ENCODE data around the gene NOS1AP. TPM values are rescaled to one million over a fixed set of nuclear protein-coding genes. Genes with fewer than 3 reads are reported as not detected.

The NOS1AP gene
- total and polyA plus RNA-seq, 9 of the 15 experiments (the other 6 are each of a cell fraction or from before 2014, with no cell fraction given), result 0.07 to 1.5 (median 0.22) TPM

DNA sequence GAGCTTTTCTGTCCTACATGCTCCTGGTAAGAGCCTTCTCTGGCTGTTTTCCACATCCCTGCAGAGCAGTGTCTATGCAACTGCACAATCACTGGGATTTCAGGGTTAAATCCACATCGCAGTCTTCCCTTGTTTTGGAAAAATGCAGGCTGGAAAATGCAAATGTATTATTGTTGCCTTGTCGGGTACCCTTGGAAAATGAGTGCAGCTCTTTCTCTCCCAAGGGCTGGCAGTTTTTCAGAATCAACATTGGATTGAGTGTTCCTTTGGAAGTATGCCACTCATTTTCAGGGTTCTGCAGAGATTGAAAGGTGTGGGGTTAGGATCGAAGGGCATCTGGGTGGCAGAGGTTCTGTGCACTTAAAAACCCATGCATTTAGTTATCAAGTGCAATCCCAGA lies 3.2 kb downstream of the NOS1AP start:
- Histone ChIP-seq H3K36me3 (ENCODE audit: control insufficient read depth, insufficient read depth, low read length) (no peaks in the 10 kb centered on the region), H3K27ac (ENCODE audit: extremely low read depth, low read depth, low read length) (no peak overlapping the region), H3K27me3 (ENCODE audit: control insufficient read depth in 2 of 2, insufficient read depth in 2 of 2, low read length in 2 of 2) (peaks cover 16 to 24% of the 10 kb centered on the region in 2 experiments), H4K20me1 (replicated peaks; ENCODE audit: control insufficient read depth, insufficient read depth, low read length) (peaks cover 8% of the 10 kb centered on the region; the same call in 1 of the 2 replicates), H3K4me1 (replicated peaks in 1 of 2; ENCODE audit: control insufficient read depth in 2 of 2, insufficient read depth in 2 of 2, low read length in 2 of 2) (peaks cover 8 to 12% of the 10 kb centered on the region in 2 experiments; a peak in 4 of 5 replicates), H2AFZ (ENCODE audit: low read depth, low read length) (no peak overlapping the region), H3K4me2 (ENCODE audit: insufficient read depth, low read length) (no peak overlapping the region), H3K9ac (ENCODE audit: insufficient read depth in 1 of 2, low read depth in 2 of 2, low read length in 2 of 2) (no peak overlapping the region), H3K9me3 (replicated peaks; ENCODE audit: control insufficient read depth, insufficient read depth, low read depth, low read length) (no peaks in the 10 kb centered on the region), H3K4me3 (no peak overlapping the region), H3K9me1 (ENCODE audit: control insufficient read depth, insufficient read depth, low read length) (no peaks in the 10 kb centered on the region), H3K79me2 (ENCODE audit: control insufficient read depth, insufficient read depth, low read length) (no peaks in the 10 kb centered on the region)
- ATAC-seq (no peak), FAIRE-seq (no peak), DNase-seq (ENCODE audit: extremely low read depth in 1 of 4, low spot score in 3 of 4) (no peak)
- intact Hi-C loops (cut with micrococcal nuclease), result no loop called here
- no TSS peak for BruUV-seq (replicated peaks)
- 0% methylated on average over 3 of the region's 3 CpGs for WGBS (ENCODE audit: insufficient coverage, low coverage, missing lambda C conversion rate)
- in situ Hi-C loops (cut with MboI), result no loop called here
- POLR2A ChIA-PET, result interaction anchor here (1.1 kb wide), 1 partner anchor 31 kb away, joined by 4 read pairs; no protein-coding TSS in a partner anchor
- CTCF ChIA-PET (ENCODE audit: low intra/inter-chr PET ratio), result no interaction called here
- TF ChIP-seq, protein P1, sequence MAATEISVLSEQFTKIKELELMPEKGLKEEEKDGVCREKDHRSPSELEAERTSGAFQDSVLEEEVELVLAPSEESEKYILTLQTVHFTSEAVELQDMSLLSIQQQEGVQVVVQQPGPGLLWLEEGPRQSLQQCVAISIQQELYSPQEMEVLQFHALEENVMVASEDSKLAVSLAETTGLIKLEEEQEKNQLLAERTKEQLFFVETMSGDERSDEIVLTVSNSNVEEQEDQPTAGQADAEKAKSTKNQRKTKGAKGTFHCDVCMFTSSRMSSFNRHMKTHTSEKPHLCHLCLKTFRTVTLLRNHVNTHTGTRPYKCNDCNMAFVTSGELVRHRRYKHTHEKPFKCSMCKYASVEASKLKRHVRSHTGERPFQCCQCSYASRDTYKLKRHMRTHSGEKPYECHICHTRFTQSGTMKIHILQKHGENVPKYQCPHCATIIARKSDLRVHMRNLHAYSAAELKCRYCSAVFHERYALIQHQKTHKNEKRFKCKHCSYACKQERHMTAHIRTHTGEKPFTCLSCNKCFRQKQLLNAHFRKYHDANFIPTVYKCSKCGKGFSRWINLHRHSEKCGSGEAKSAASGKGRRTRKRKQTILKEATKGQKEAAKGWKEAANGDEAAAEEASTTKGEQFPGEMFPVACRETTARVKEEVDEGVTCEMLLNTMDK (IDR thresholded peaks at IDR 0.05; ENCODE audit: borderline replicate concordance, insufficient read depth, low read depth, low read length, poor library complexity, severe bottlenecking), result no peak
- TF ChIP-seq CBFA2T2 (conservative IDR thresholded peaks at IDR 0.05) (no peak), SMAD2 (IDR thresholded peaks at IDR 0.05; ENCODE audit: low read depth, low read length) (no peak), ZNF274 (IDR thresholded peaks at IDR 0.05; ENCODE audit: borderline replicate concordance, low read depth, low read length) (no peak), TEAD1 (CRISPR knock-in tag; IDR thresholded peaks at IDR 0.05) (no peak), SMC3 (conservative IDR thresholded peaks at IDR 0.05; ENCODE audit: insufficient read depth, low read depth, low read length) (no peak), PCBP2 (IDR thresholded peaks at IDR 0.05; ENCODE audit: low read depth, low read length, poor library complexity, severe bottlenecking) (no peak), ASH1L (IDR thresholded peaks at IDR 0.05; ENCODE audit: borderline replicate concordance, low read depth, partially characterized antibody) (no peak)
- TF ChIP-seq, protein P2, sequence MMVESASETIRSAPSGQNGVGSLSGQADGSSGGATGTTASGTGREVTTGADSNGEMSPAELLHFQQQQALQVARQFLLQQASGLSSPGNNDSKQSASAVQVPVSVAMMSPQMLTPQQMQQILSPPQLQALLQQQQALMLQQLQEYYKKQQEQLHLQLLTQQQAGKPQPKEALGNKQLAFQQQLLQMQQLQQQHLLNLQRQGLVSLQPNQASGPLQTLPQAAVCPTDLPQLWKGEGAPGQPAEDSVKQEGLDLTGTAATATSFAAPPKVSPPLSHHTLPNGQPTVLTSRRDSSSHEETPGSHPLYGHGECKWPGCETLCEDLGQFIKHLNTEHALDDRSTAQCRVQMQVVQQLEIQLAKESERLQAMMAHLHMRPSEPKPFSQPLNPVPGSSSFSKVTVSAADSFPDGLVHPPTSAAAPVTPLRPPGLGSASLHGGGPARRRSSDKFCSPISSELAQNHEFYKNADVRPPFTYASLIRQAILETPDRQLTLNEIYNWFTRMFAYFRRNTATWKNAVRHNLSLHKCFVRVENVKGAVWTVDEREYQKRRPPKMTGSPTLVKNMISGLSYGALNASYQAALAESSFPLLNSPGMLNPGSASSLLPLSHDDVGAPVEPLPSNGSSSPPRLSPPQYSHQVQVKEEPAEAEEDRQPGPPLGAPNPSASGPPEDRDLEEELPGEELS (CRISPR knock-in tag; IDR thresholded peaks at IDR 0.05; ENCODE audit: borderline replicate concordance), result no peak
- TF ChIP-seq, protein P3, sequence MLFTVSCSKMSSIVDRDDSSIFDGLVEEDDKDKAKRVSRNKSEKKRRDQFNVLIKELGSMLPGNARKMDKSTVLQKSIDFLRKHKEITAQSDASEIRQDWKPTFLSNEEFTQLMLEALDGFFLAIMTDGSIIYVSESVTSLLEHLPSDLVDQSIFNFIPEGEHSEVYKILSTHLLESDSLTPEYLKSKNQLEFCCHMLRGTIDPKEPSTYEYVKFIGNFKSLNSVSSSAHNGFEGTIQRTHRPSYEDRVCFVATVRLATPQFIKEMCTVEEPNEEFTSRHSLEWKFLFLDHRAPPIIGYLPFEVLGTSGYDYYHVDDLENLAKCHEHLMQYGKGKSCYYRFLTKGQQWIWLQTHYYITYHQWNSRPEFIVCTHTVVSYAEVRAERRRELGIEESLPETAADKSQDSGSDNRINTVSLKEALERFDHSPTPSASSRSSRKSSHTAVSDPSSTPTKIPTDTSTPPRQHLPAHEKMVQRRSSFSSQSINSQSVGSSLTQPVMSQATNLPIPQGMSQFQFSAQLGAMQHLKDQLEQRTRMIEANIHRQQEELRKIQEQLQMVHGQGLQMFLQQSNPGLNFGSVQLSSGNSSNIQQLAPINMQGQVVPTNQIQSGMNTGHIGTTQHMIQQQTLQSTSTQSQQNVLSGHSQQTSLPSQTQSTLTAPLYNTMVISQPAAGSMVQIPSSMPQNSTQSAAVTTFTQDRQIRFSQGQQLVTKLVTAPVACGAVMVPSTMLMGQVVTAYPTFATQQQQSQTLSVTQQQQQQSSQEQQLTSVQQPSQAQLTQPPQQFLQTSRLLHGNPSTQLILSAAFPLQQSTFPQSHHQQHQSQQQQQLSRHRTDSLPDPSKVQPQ (CRISPR knock-in tag; IDR thresholded peaks at IDR 0.05; ENCODE audit: borderline replicate concordance), result no peak
- TF ChIP-seq, protein P4, sequence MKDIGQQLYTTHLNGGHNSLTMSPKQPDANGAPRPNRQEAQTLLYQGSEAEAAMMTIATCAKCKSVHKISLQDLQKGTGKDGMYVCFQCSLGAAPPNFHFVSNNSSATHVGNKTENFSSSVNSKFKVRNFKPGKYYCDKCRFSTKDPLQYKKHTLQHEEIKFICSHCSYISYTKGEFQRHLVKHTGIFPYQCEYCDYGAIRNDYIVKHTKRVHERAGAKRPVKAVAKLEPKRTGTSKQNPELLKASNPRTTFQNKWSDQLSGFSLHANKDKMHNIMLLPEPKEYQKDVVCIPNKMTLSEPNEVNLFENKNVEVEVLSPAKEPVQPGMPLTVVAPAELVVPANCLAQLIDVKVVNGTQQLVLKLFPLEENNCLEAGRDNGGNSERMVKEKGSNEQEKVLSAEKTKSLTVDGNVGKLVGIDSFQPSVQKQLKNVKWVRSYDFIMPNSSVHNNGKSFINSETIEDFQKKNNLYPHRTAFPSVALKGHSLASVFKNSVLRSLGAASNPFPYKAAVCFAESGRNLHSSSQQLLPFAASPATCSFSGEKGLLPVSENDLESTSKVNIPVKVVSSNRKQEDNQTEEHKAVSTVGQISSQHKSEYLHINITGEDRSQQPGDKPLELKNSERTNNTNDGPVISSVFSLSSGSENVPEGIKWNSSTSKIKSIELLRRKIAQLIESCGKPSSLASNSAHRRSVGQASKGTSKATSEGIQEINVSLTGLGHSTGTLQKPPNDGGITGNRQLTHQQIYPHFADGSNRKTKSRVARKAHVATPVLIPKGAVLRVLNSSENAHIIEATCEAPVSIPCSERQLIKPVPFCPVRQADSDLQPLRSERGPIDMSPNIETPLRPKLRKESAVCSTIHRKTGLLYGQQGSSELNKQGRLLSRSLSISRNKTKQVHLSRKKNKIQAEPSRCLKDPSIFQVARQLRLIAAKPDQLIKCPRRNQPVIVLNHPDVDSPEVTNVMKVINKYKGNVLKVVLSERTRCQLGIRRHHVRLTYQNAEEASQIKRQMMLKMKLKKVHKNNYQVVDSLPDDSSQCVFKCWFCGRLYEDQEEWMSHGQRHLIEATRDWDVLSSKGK (CRISPR knock-in tag; IDR thresholded peaks at IDR 0.05), result no peak
